ENCODE results near the gene TEKTIP1. TPM values are rescaled to one million over a fixed set of nuclear protein-coding genes. Genes with fewer than 3 reads are reported as not detected.

Gene TEKTIP1
- not detected in 2 replicates for polyA plus RNA-seq (2014; cell fraction: cytosol; rRNA removed)
- polyA plus RNA-seq (2014; cell fraction: nucleus; rRNA removed), result 0.64 and 2.7 TPM in 2 replicates

DNA sequence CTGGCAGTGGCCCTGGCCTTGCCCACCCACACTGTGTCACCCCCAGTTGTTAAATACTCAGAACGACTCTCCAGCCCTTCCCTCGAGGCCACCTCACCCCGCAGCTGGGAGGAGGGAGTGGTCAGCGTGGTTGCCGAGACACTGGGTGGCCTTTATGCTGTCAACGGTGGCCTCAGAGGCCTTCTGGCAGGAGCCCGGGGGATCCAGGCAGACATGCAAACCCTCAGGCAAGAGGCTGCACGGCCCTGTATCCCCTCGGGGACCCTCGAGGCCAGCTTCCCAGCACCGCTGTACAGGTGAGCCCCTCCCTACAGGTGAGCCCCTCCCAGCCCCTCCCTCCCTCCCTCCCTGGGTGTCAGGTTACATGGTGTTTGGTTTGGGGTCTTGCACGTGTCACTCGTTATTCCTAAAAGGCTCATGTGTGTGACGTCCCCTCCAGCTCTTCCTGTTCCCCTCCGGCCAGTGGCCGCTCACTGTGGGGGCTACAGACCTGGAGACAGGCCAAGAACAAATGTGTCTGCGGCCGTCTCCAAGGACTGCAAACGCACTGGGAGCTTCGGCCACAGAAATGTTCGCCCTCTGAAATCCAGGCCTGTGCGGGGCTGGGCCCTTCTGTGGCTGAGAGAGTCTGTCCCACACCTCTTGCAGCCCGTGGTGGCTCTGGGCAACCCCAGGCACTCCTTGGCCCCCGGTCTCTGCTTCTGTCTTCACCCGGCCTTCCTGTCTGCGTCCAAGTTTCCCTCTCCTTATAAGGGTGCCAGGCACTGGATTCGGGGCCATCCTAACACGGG, at the start of gene TEKTIP1:
TEKTIP1 (plus strand) TSS at position 210 of the 791 bp plus-strand sequence; CDS start at position 214, 4 bp downstream.
- no peak for DNase-seq (ENCODE audit: low spot score)

- DNase-seq (ENCODE audit: low spot score), result no peak
Measured at GRCh38 chr19:3491396-3492119, 47.4 kb upstream of the TEKTIP1 start.

GRCh38 chr19:3492131-3492839, 46.7 kb upstream of the TEKTIP1 start:
- no peak for DNase-seq (ENCODE audit: low spot score)

- no peak for DNase-seq (ENCODE audit: low spot score)
Measured at GRCh38 chr19:3492919-3493318, 46.1 kb upstream of the TEKTIP1 start.

DNA sequence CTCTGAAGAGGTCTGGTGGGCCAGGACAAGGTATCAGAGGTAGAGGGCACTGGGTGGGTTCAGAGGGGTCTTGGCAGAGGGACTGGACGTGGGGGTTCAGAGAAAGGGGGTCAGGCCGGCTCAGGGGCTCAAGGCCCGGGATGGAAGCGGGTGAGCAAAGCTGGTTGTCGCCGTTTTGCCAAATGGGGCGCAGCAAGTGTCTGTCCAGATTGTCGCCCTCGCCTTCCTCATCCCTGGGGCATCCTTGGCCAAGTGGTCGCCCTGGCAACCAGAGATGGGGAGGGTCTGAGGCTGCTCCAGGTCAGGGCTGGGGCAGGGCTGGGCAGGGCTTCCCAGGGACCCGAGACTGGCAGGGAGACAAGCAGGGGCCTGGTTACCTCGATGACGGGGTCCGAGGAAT, 45.3 kb upstream of the TEKTIP1 start:
- no peak for DNase-seq (ENCODE audit: low spot score)

GRCh38 chr19:3494051-3494450, 44.9 kb upstream of the TEKTIP1 start:
- no peak for DNase-seq (ENCODE audit: low spot score)

- DNase-seq (ENCODE audit: low spot score), result no peak
Measured at GRCh38 chr19:3494559-3494958, 44.4 kb upstream of the TEKTIP1 start.

GRCh38 chr19:3496392-3497273, 42.3 kb upstream of the TEKTIP1 start:
- no peak for DNase-seq (ENCODE audit: low spot score)

GRCh38 chr19:3497757-3498520, 41.0 kb upstream of the TEKTIP1 start:
- no peak for DNase-seq (ENCODE audit: low spot score)

DNA sequence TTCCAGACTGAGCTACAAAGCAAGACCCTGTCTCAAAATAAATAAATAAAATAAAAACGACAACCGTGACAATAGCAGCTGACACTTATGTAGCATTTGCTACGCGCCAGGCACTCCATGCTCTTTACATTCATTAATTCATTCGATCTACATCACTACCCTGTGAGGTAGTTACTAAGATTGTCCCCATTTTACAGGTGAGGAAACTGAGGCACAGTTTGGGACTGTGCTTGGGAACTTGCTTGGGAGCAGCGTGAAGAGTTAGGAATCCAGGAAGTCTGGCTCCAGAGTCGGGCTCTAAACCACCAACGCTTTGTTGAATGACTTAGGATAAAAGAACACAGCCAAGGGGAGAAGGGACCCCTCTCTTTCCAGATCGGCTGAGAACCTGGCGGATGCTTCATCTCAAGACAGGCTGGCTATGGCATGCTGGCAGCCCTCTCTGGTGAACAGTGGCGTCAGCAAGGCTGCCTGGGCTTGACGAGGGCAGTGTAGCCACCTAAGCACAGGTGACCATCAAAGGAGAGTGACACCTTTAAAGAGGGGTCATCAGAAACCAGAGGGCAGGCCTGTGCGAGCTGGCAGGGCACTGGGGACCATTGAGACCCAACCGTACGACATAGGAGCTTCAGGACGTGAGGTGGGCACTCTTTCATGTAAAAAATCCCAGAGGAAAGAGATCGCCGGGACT, 39.1 kb upstream of the TEKTIP1 start:
- no peak for DNase-seq (ENCODE audit: low spot score)

GRCh38 chr19:3500429-3501101, 38.4 kb upstream of the TEKTIP1 start, which contains the start of gene DOHH:
DOHH (minus strand) TSS chr19:3500674; CDS start chr19:3496814, 3,860 bp downstream.
- peak; percentile 97 for DNase-seq (ENCODE audit: low spot score)

- no peak for DNase-seq (ENCODE audit: low spot score)
Measured at GRCh38 chr19:3501780-3502179, 37.2 kb upstream of the TEKTIP1 start.

DNA sequence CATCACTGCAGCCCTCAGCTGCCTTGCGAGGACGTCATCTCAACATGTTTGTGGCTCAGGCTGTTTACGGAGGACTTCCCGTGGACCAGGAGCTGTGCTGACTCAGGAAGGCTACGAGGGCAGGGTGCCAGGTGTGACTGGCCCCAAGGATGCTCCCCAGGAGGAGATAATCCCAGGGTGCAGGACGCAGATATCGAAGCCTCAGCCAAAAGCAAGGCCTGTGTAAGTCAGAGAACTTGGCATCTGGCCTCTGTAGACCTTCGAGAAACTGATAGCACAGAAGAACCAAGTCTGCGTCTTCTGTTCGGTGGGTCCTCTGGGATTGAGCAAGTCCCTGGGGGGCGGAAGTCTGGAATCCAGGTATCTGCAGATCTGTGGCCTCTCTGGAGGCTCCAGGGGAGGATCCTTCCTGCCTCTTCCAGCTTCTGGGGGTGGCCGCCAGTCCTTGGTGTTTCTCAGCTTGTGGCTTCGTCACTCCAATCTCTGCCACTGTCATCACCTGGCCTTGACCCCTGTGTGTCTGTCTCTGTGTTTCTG, 35.9 kb upstream of the TEKTIP1 start:
- DNase-seq (ENCODE audit: low spot score), result no peak

- DNase-seq (ENCODE audit: low spot score), result no peak
Measured at GRCh38 chr19:3504735-3505134, 34.2 kb upstream of the TEKTIP1 start.

DNA sequence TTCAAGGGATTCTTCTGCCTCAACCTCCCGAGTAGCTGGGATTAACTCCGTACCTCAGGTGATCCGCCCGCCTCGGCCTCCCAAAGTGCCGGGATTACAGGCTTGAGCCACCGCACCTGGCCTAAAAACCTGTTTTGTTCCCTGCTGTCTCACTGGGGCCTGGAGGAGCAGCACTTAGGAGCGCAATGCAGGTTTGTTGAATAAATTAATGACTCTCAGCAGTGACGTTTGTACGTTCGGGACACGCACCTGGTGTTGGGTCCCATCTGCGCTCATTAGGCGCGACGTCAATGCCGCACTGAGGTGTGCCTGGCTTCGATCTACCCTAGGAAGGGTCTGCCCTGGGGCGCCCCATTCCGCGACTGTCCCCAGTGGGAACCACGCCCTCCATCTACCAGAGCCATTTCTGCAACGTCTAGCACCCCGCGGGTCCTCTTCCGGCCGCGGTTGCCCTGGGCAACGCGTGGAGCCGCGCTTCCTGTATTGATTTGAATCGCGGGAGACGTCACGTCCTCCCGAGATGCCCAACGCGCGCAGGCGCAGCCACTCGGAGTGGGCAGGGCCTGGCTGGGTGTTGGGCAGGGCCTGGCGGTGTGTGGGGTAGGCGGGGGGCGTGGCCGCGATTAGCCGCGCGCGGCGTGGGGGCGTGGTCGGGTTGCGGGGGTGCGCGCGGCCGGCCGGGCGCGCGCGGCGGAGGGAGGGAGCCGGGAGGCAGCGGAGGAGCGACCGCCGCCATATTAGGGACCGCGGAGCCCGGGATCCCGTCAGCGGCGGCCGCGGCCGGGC, 33.2 kb upstream of the TEKTIP1 start, which contains the start of gene FZR1:
FZR1 (plus strand) TSS at position 714 of the 786 bp plus-strand sequence. CDS start 16,679 bp downstream, outside the sequence.
- peak; percentile 96 for DNase-seq (ENCODE audit: low spot score)

GRCh38 chr19:3506384-3507340, 32.3 kb upstream of the TEKTIP1 start:
- DNase-seq (ENCODE audit: low spot score), result no peak
